NCI-H510A treated with DMSO at 0.1 percent for 48 hours (cell line): Measurements from ENCODE around the gene LRP6.
"Not testable (repeated sequence)": the region's sequence is repeated elsewhere in the genome, so short reads cannot be mapped to it uniquely, and the experiment has no call there.

Source experiments
- DNase-seq: peaks from one replicate; lab custom pipeline; 2025; lab: John Stamatoyannopoulos, UW

The LRP6 gene

DNA sequence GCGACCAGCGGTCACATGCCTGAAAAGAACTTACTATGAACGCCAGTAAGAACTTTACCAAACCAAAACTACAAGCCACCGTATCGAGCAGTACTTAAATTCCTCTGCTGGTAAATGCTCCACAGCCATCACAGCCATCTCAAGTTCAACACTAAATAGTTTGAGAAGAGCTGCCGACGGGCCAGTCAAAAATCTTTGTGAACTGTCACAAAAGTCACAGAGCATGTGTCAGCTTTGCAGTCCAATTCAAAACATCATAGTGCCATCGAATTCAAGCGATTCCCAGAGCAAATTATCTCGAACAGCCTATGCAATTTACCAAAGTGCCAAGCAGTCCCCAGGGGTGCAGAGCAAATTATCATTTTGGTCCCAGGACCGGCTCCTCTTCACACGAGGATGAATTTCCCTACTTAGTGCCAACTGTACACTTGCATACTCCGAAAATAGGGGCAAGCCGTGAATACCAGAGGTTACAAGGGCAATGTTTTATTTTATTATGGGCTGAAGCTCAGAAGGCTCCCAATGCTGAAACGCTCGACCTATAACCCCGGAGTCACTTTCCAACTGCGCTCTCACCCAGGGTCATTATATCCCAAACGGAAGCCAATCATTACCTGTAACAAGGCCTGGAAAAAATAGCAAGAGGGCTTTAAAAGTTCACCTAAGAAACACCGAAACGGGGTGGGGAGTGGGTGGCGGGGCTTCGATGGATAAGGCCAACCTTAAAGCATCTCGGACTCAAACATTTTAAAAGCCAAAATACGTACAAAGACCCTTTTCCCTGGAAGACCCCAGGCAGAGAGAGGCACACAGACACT, 1.1 kb downstream of the LRP6 start:
- DNase-seq: peak; percentile 47

DNA sequence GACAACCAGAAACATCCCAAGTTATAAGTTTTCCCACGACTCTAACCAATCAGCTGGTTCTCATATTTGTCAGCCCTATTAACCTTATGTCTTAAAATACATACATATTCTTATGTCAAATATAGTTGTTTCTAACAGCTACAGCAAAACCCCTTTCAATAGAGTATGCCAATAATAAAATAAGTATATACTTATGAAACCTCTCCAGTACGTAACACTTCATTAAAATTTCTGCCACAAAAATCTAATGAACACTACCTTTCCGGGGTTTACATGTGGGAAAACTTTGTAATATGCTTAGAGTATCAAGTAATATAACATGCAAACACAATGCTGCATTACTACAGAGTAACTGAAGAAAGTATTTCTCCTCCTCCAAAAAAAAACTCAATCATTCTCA, 1.8 kb downstream of the LRP6 start:
- DNase-seq: no peak

- DNase-seq: no peak
Measured at GRCh38 chr12:12263909-12264308, 2.9 kb downstream of the LRP6 start.

DNA sequence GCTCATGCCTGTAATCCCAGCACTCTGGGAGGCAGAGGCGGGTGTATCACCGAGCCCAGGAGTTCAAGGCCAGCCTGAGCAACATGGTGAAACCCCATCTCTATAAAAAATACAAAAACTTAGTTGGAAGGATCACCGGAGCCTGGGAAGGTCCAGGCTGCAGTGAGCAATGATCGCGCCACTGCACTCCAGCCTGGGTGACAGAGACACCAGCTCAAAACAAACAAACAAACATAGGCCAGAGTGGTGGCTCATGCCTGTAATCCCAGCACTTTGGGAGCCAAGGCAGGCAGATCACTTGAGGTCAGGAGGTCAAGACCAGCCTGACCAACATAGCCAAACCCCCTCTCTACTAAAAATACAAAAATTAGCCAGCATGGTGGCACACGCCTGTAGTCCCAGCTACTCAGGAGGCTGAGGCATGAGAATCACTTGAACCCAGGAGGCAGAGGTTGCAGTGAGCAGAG, 10.5 kb downstream of the LRP6 start:
- not testable (repeated sequence) for DNase-seq

DNA sequence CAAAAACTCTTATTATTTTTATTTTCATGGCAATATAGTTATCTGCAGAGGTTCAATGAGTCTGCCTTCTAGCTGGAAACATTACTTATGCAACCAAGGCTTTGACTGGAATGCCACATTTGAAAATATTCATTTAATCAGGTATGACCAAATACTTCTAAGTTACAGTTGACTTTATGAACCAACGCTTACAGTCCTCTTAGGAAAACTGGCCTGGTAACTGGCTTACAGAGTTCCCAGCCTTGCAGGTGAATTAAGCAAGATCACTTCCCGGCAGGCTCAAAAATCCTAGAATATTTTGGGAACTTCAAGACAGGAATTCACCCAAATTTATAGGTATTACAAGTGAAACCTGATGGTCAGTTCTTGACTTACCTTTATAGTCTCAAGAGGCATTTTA, 12.3 kb downstream of the LRP6 start:
- no peak for DNase-seq

DNA sequence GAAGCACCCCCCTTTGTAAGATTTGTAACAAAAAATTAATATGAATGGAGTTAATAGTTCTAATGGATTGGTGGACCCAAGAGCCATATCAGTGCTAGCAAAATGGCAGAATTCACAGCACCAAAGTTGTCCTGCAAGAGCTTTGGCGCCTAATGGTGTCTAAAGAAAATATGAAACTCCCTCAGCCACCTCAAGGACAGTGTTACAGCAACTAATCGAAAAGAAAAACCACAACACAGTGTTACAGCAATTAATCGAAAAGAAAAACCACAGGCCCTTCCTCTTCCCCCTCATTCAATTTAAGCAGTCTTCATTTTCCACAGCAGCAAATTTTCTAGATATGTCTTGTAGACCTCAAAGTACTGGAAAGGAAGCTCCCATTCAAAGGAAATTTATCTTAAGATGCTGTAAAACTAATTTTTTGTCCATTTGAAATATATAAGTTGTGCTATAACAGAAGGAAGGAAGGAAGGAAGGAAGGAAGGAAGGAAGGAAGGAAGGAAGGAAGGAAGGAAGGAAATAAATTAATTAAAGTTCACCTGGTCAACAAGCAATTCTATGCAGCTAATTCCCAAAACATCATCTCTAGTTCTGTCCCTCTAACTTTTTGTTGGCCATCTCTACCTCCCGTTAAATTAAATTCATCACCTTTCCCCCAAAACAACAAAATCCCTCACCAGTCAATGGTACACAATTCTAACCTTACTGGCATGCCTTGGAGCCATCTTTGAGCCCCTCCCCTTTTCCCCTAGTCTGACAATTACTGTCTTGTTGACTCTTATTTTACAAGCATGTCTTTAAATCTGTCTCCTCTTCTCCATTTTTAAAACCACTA, 17.4 kb downstream of the LRP6 start:
- DNase-seq: no peak

- no peak for DNase-seq
Measured at GRCh38 chr12:12247584-12247983, 19.3 kb downstream of the LRP6 start.

DNA sequence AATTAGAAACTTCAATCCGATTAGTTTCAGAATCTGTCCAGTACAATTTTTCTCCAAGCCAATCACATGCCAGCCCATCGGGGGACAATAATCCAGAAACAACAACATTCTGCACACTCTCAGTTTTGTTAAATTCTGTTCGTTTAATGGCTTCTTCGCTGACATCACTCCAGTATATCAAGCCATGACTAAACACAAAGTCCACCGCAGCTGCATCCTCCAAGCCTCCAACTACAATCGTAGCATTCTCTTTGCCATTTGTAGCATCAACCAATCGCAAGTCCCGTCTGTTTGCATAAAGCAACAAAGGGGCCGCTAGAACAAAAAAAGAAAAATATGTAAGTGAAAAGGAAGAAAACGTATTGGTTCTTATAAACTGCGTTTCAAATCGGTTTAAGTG, 22.5 kb downstream of the LRP6 start:
- no peak for DNase-seq

DNA sequence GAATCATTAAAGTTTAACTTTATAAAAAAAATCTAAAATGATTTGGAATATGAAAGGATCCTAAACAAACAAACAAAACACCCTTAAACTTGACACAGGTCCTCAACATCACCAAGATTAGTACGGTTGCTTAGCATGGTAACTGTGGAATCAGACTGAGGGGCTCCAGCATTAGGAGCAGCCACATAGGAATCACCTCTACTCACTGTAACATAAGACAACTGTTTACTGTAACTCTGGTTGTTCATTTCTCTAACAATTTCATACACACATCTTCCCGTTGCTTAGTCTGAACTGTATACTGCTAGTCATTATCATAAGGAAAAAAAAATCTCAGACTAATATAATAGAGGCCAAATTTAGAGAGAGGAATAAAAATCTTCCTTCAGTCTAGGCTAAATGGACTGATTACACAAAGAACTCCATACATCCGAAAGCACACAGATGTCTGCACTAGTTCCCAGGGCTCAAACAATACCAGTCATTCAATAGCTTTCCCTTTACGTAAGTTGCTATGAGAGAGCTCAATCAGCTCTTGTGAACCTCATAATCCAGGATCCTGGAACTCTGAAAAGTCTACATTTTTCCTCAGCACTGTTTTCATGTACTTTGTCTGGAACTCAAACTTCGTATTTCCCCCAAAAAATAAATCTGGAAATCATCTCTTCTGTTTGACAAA, 26.0 kb downstream of the LRP6 start:
- no peak for DNase-seq

DNA sequence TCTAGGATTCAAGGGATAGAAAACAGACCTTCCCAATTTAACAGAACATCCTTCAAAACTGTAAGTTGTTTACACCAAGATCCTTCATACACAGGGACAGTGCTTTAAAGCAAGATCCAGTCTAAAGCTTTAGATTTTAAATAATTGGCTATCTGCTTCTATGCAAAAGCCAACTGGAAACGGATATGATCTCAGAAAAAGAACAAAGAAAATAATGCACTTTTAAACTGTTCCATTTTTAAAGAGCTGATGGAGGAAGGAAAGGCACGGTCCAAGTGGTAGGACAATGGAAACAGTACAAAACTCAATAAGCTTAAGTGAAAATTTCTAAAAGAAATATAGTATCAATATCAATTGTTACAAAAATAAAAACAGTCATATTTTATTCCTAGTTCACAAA, 27.7 kb downstream of the LRP6 start:
- DNase-seq: no peak

GRCh38 chr12:12238605-12239004, 28.2 kb downstream of the LRP6 start:
- no peak for DNase-seq

GRCh38 chr12:12236896-12237295, 29.9 kb downstream of the LRP6 start:
- no peak for DNase-seq

GRCh38 chr12:12230275-12230674, 36.6 kb downstream of the LRP6 start:
- no peak for DNase-seq

DNA sequence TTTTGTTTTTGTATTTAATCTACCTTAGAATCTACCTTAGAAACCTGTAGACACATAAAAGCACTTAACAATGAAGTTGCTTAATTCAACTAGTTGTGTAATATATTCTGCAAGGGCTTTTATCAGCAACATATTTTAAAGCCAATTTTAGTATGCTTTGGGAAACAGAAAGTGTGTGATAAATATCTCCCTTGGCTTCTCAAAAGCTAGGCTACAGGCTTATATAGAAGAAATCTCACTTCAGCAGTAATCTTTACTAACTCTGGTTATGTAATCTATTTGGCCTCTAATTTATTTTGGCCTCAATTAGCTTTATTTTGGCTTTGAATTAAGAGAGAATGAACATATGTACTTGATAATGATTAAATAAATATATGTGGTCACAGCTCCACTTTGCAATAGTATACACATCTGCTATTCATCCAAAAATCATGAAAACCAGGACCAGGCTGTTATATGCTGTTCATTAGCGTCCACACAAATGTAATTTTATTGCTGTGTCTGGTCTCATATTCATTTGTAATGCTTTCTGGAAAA, 37.2 kb downstream of the LRP6 start:
- no peak for DNase-seq

DNA sequence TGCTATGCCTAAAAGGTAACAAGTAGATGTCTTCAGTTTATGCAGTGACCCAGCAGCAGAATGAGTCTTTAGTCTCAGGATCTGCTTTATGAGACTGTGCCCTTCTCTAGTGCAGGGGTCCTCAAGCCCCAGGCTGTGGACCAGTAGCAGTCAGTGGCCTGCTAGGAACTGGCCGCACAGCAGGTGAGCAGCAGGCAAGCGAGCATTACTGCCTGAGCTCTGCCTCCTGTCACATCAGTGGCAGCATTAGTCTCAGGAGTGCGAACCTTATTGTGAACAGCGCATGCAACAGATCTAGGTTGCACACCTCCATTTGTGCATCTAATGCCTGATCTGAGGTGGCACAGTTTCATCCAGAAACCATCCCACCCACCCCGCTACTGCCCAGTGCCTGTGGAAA, 38.4 kb downstream of the LRP6 start:
- DNase-seq: no peak

GRCh38 chr12:12226187-12226586, 40.7 kb downstream of the LRP6 start:
- DNase-seq: no peak

DNA sequence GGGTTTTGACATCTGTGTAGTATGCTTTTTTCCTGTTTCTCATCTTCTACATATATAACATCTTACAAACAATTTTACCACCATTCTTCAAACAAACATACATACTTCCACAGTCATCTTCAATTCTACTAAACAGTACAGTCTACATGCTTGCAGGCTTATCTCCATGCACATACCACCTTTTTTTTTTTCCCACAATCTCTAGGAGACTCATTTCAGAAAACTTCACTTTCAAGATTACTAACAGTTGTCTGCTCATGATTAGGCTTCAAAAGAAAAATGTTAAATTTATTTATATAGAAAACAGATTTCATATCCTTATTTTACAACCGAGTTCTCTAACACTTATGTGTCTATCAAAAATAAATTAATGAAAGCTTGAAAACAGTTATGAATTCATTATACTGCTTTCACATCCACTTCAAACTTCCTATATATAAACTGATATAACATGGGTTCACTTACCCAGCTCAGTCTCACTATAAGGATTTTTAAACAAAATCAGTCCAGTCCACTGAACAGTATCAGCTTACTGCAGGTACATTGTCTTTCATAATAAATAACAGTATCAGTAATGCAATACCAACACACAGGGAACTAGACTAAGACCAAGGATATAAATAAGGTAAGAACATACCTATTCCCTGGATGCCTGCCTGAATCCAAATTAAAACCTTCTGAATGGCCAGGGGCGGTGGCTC, 42.5 kb downstream of the LRP6 start:
- no peak for DNase-seq

DNA sequence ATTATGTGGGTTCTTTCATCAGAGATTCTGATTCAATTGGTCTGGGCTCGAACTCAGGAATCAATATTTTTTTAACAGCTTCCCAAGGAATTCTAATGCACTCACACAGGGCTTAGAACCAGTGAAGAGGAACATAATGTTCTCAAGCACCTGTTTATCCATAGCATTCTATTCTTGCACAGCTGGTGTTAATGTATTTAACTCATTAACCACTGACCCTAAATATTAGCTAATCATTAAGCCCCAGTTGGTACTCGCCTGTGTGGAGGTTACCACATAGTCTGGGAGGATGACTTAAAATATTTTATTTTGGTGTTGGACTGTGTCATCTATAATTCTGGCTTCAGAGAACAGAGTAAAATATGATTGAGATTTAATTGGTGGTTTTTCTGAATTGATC, 45.3 kb downstream of the LRP6 start:
- DNase-seq: no peak

DNA sequence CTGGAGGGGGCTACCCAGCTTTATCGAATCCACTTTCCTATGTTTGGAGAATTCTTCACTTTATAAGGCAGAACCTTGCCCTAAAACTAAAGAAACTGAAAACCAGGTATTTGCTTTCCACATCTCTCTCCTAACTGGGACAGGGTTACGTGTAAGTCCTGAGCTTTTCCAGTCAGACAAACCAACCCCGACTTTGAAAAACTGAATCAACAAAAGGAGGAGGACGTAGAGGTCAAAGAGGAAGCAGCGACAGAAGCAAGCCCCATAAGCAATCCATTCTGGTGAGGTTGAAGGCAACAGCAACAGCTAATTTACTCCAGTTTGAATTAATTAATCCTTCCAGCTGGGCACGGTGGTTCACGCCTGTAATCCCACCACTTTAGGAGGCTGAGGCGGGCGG, 47.2 kb downstream of the LRP6 start:
- DNase-seq: no peak

DNA sequence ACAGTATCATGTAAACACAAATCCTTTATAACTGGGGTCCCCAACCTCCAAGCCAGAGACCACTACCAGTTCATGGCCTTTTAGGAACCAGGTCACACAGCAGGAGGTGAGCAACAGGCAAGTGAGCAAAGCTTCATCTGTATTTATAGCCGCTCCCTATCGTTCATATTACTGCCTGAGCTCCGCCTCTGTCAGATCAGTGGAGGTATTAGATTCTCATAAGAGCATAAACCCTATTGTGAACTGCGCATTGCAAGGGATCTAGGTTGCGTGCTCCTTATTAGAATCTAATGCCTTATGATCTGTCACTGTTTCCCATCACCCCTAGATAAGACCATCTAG, 49.9 kb downstream of the LRP6 start:
- no peak for DNase-seq

DNA sequence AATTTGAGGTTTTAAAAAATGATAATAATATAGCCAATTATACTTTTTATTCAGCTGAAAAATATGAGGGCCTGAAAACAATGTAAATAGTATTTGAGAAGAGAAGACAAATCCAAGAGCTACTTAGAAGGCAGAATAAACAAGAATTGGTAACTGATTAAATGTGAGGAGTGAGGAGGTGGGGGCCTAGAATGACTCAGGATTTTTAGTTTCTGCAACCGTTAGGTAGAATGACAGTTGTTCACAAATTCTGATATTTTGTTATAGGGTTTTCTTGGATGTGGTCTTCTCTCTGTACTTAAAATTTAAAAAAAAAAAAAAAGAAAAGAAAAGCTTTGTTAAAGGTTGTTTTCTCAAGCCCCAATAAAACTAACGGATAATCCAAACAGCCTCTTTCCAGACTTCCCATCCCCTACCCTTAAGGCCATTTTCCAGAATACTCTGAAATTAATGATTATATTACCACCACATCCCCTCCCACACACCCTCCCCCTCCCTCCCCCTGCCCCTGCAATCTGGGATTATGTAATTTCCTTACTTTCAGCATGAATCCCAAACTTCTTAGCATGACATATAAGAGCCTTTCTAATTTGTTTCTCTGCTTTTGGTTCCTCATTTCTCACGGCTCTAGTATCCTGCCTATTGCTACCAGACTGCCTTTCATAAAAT, 50.4 kb downstream of the LRP6 start:
- no peak for DNase-seq
